Activated T-helper 2 cell treated with anti-CD3 and anti-CD28 coated beads, Interferon-gamma antibody, Interleukin-2, Interleukin-4, amounts not matched to agents 10 μg/mL and 5 μg/mL and 100 μg/mL, durations not matched to agents 14 hours and 24 hours and 36 hours (primary cell): ENCODE data around the gene RIPK3. TPM values are rescaled to one million over a fixed set of nuclear protein-coding genes. Genes with fewer than 3 reads are reported as not detected.
"Not testable (repeated sequence)": the region's sequence is repeated elsewhere in the genome, so short reads cannot be mapped to it uniquely, and the experiment has no call there.

Experiments
- DNase-seq: peaks from one replicate; pipeline ENCODE4 v3.0.0; 2021; ENCODE audit warnings: low spot score
- H3K27ac Mint-ChIP-seq: one replicate; pipeline ENCODE4 v1.8.0; 2021; ENCODE audit warnings: mixed read lengths
- H3K27me3 Mint-ChIP-seq: one replicate; pipeline ENCODE4 v1.8.0; 2021; ENCODE audit warnings: low read depth, mixed read lengths
- H3K36me3 Mint-ChIP-seq: one replicate; pipeline ENCODE4 v1.8.0; 2021; ENCODE audit warnings: low read depth, mixed read lengths
- H3K4me1 Mint-ChIP-seq: one replicate; pipeline ENCODE4 v1.8.0; 2021; ENCODE audit warnings: low read depth, mixed read lengths
- H3K4me3 Mint-ChIP-seq: one replicate; pipeline ENCODE4 v1.8.0; 2021; ENCODE audit warnings: low read depth, mild to moderate bottlenecking, moderate library complexity, mixed read lengths
- H3K9me3 Mint-ChIP-seq: one replicate; pipeline ENCODE4 v1.8.0; 2021; ENCODE audit warnings: mixed read lengths
- intact Hi-C: fragments of 100-400 bp; cut with micrococcal nuclease; formaldehyde crosslinking; loops from one replicate; pipeline ENCODE4 v1.15.1; 2023
- total RNA-seq: library from RNA; stranded (reverse); gene quantifications from 2 replicates; pipeline ENCODE4 v1.2.3, GENCODE V29; 2022

Gene RIPK3
- total RNA-seq, 1 donor from 2014 or later, result 15.4 TPM

GRCh38 chr14:24378327-24378726, 38.5 kb upstream of the RIPK3 start:
- no peaks in the 10 kb centered on the region for H3K36me3 Mint-ChIP-seq
- no peaks in the 10 kb centered on the region for H3K27me3 Mint-ChIP-seq
- H3K4me1 Mint-ChIP-seq, result no peaks in the 10 kb centered on the region
- no peak for DNase-seq
- intact Hi-C loops, result no loop called here
- no peaks in the 10 kb centered on the region for H3K9me3 Mint-ChIP-seq
- no peak overlapping the region for H3K4me3 Mint-ChIP-seq
- no peak overlapping the region for H3K27ac Mint-ChIP-seq

- Mint-ChIP-seq H3K4me3 (no peak overlapping the region), H3K9me3 (no peaks in the 10 kb centered on the region), H3K27ac (no peak overlapping the region), H3K27me3 (no peaks in the 10 kb centered on the region), H3K36me3 (no peaks in the 10 kb centered on the region), H3K4me1 (no peaks in the 10 kb centered on the region)
- no peak for DNase-seq
- intact Hi-C loops, result no loop called here
Measured at GRCh38 chr14:24377657-24378056, 37.9 kb upstream of the RIPK3 start.

- H3K4me3 Mint-ChIP-seq, result no peak overlapping the region
- H3K36me3 Mint-ChIP-seq, result no peaks in the 10 kb centered on the region
- no peaks in the 10 kb centered on the region for H3K9me3 Mint-ChIP-seq
- DNase-seq, result no peak
- H3K27me3 Mint-ChIP-seq, result no peaks in the 10 kb centered on the region
- no peaks in the 10 kb centered on the region for H3K4me1 Mint-ChIP-seq
- intact Hi-C loops, result no loop called here
- H3K27ac Mint-ChIP-seq, result no peak overlapping the region
Measured at GRCh38 chr14:24377126-24377525, 37.3 kb upstream of the RIPK3 start.

GRCh38 chr14:24376448-24377070, 36.8 kb upstream of the RIPK3 start:
- Mint-ChIP-seq H3K9me3 (no peaks in the 10 kb centered on the region), H3K4me1 (no peaks in the 10 kb centered on the region), H3K36me3 (no peaks in the 10 kb centered on the region), H3K4me3 (no peak overlapping the region), H3K27me3 (peaks cover under 1% of the 10 kb centered on the region), H3K27ac (no peak overlapping the region)
- no peak for DNase-seq
- intact Hi-C loops, result no loop called here

- Mint-ChIP-seq H3K27ac (no peak overlapping the region), H3K27me3 (peaks cover 17% of the 10 kb centered on the region), H3K4me1 (no peaks in the 10 kb centered on the region), H3K4me3 (no peak overlapping the region), H3K36me3 (no peaks in the 10 kb centered on the region), H3K9me3 (no peaks in the 10 kb centered on the region)
- no peak for DNase-seq
- intact Hi-C loops, result no loop called here
Measured at GRCh38 chr14:24372701-24373416, 33.1 kb upstream of the RIPK3 start.

- DNase-seq, H3K9me3 Mint-ChIP-seq, H3K4me1 Mint-ChIP-seq, H3K36me3 Mint-ChIP-seq, H3K27ac Mint-ChIP-seq, intact Hi-C loops, H3K4me3 Mint-ChIP-seq: not testable (repeated sequence)
- peaks cover 29% of the 10 kb centered on the region for H3K27me3 Mint-ChIP-seq
Measured at GRCh38 chr14:24371605-24372004, 31.8 kb upstream of the RIPK3 start.

- Mint-ChIP-seq H3K27ac (no peak overlapping the region), H3K4me1 (peaks cover 9% of the 10 kb centered on the region), H3K27me3 (peaks cover 32% of the 10 kb centered on the region), H3K9me3 (no peaks in the 10 kb centered on the region), H3K36me3 (no peaks in the 10 kb centered on the region), H3K4me3 (no peak overlapping the region)
- intact Hi-C loops, result no loop called here
- no peak for DNase-seq
Measured at GRCh38 chr14:24370748-24371147, 31.0 kb upstream of the RIPK3 start.

- Mint-ChIP-seq H3K9me3 (no peaks in the 10 kb centered on the region), H3K36me3 (no peaks in the 10 kb centered on the region), H3K27ac (no peak overlapping the region), H3K4me1 (peaks cover 11% of the 10 kb centered on the region), H3K4me3 (no peak overlapping the region), H3K27me3 (peaks cover 39% of the 10 kb centered on the region)
- intact Hi-C loops, result no loop called here
- DNase-seq, result no peak
Measured at GRCh38 chr14:24369907-24370687, 30.3 kb upstream of the RIPK3 start.

- no peak for DNase-seq
- Mint-ChIP-seq H3K9me3 (no peaks in the 10 kb centered on the region), H3K27ac (no peak overlapping the region), H3K27me3 (peaks cover 41% of the 10 kb centered on the region), H3K4me1 (peaks cover 11% of the 10 kb centered on the region), H3K36me3 (no peaks in the 10 kb centered on the region), H3K4me3 (no peak overlapping the region)
- intact Hi-C loops, result no loop called here
Measured at GRCh38 chr14:24369463-24369862, 29.7 kb upstream of the RIPK3 start.

GRCh38 chr14:24368562-24369252, 28.9 kb upstream of the RIPK3 start:
- no peaks in the 10 kb centered on the region for H3K36me3 Mint-ChIP-seq
- no peak for DNase-seq
- H3K4me1 Mint-ChIP-seq, result peaks cover 11% of the 10 kb centered on the region
- no peak overlapping the region for H3K27ac Mint-ChIP-seq
- H3K4me3 Mint-ChIP-seq, result no peak overlapping the region
- intact Hi-C loops, result no loop called here
- no peaks in the 10 kb centered on the region for H3K9me3 Mint-ChIP-seq
- H3K27me3 Mint-ChIP-seq, result peaks cover 41% of the 10 kb centered on the region

- intact Hi-C loops, result no loop called here
- H3K4me3 Mint-ChIP-seq, result no peak overlapping the region
- no peaks in the 10 kb centered on the region for H3K9me3 Mint-ChIP-seq
- H3K36me3 Mint-ChIP-seq, result no peaks in the 10 kb centered on the region
- H3K27me3 Mint-ChIP-seq, result peaks cover 43% of the 10 kb centered on the region
- no peak for DNase-seq
- H3K4me1 Mint-ChIP-seq, result peaks cover 11% of the 10 kb centered on the region
- no peak overlapping the region for H3K27ac Mint-ChIP-seq
Measured at GRCh38 chr14:24368212-24368561, 28.4 kb upstream of the RIPK3 start.

- Mint-ChIP-seq H3K27me3 (peaks cover 47% of the 10 kb centered on the region), H3K4me3 (no peak within 1 kb of the TSS), H3K36me3 (no peaks in the 10 kb centered on the region), H3K27ac (no peak within 1 kb of the TSS), H3K4me1 (peaks cover 11% of the 10 kb centered on the region), H3K9me3 (no peaks in the 10 kb centered on the region)
- no peak for DNase-seq
- intact Hi-C loops, result loop anchor here (2.0 kb wide), 1 partner anchor 63 kb away; no protein-coding TSS in a partner anchor
Measured at GRCh38 chr14:24367514-24368211, 27.9 kb upstream of the RIPK3 start, which contains the start of gene NFATC4. NFATC4 (plus strand) TSS chr14:24368184; CDS start chr14:24368341, 157 bp downstream.
